Limb (tissue), 2 donors: ENCODE results near the gene WLS.
A peak's percentile ranks its signal among the peaks of the same experiment; 100 is the strongest.
"Not testable (repeated sequence)": the region's sequence is repeated elsewhere in the genome, so short reads cannot be mapped to it uniquely, and the experiment has no call there.

Experiments used
- DNase-seq, 2 donors: peaks; one replicate each; pipeline ENCODE4 v3.0.0-alpha.2; 2016; ENCODE audit errors: extremely low spot score in 2 of 2

Gene WLS

GRCh38 chr1:68168545-68169171 is 63.7 kb downstream of the WLS start:
- DNase-seq: no peak

- DNase-seq: no peak
These were observed 65.1 kb downstream of the WLS start for GRCh38 chr1:68167211-68167610.

GRCh38 chr1:68166348-68166747 is 66.0 kb downstream of the WLS start:
- DNase-seq: no peak

GRCh38 chr1:68165665-68166064 is 66.7 kb downstream of the WLS start:
- DNase-seq: no peak

GRCh38 chr1:68164918-68165317 is 67.4 kb downstream of the WLS start:
- DNase-seq: no peak

- DNase-seq: no peak
These were observed 69.1 kb downstream of the WLS start for GRCh38 chr1:68163220-68163619.

GRCh38 chr1:68162761-68163160 is 69.6 kb downstream of the WLS start:
- DNase-seq: no peak

- not testable (repeated sequence) for DNase-seq
These were observed 70.7 kb downstream of the WLS start for GRCh38 chr1:68161672-68162071.

GRCh38 chr1:68160935-68161334 is 71.4 kb downstream of the WLS start:
- not testable (repeated sequence) for DNase-seq

GRCh38 chr1:68160021-68160420 is 72.3 kb downstream of the WLS start:
- DNase-seq: no peak

GRCh38 chr1:68158837-68159236 is 73.5 kb downstream of the WLS start:
- no peak for DNase-seq

- DNase-seq: no peak
These were observed 74.9 kb downstream of the WLS start for GRCh38 chr1:68157416-68157815.

GRCh38 chr1:68151690-68152089 is 80.6 kb downstream of the WLS start:
- no peak for DNase-seq

GRCh38 chr1:68149907-68150306 is 82.4 kb downstream of the WLS start:
- no peak for DNase-seq

GRCh38 chr1:68149110-68149798 is 83.1 kb downstream of the WLS start:
- DNase-seq: no peak

- DNase-seq: no peak
These were observed 83.7 kb downstream of the WLS start for GRCh38 chr1:68148631-68149030.

GRCh38 chr1:68147534-68148171 is 84.7 kb downstream of the WLS start:
- no peak for DNase-seq

GRCh38 chr1:68145418-68146126 is 86.8 kb downstream of the WLS start:
- DNase-seq: no peak

- DNase-seq: no peak
These were observed 87.5 kb downstream of the WLS start for GRCh38 chr1:68144856-68145255.

GRCh38 chr1:68143633-68144032 is 88.7 kb downstream of the WLS start:
- DNase-seq: no peak

GRCh38 chr1:68142461-68142860 is 89.9 kb downstream of the WLS start:
- peak in 1 of 2 donors; percentile 13 for DNase-seq

- DNase-seq: peak in 1 of 2 donors; percentile 49
These were observed 90.3 kb downstream of the WLS start for GRCh38 chr1:68142036-68142435.
